HG03457 (cell line): ENCODE measurements around the gene EFNA2.
A peak's percentile ranks its signal among the peaks of the same experiment; 100 is the strongest.

ENCODE experiments used
- ATAC-seq: cut with Tn5 transposase; IDR thresholded peaks from one replicate; pipeline ENCODE4 v1.9.1; 2021; ENCODE audit warnings: moderate number of reproducible peaks; ENCODE audit not compliant: unreplicated experiment

EFNA2 gene

GRCh38 chr19:1248786-1249297 is 36.8 kb upstream of the EFNA2 start:
- ATAC-seq, result peak; percentile 16

DNA sequence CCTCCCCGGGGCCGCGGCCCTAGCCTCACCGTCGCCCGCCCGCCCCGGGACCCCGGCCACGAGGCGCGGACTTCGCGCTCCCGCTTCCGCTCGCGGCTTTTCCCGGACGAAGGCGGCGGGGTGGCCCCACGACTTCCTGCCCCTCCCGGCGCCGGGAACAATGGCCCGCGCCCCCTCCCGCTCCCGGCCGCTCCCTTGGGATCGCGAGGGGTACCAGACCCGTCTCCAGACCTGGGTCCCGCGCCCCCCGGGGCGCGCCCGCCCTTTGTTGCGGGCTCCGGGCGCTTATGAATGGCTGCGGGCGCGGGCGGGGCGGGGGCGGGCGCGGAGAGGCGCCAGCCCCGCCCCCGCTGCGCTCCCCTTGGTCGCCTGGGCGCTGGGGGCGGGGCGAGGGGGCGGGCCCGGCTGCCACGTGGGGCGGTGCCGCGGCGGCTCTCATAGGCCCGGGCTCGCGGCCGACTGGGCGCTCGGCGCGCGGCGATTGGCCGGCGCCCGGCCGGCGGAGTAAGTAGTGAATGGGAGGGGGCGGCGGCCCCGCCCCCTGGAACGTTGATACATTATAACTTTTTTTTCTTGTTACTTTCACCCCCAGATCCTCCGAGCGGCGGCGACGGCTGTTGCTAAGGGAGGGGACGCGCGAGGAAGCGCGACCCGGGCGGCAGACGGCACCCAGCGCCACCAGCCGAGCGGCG is 36.2 kb upstream of the EFNA2 start:
- peak; percentile 26 for ATAC-seq

- no peak for ATAC-seq
Measured at GRCh38 chr19:1249990-1250436, 35.7 kb upstream of the EFNA2 start.

- ATAC-seq, result no peak
Measured at GRCh38 chr19:1250437-1251260, 35.0 kb upstream of the EFNA2 start.

DNA sequence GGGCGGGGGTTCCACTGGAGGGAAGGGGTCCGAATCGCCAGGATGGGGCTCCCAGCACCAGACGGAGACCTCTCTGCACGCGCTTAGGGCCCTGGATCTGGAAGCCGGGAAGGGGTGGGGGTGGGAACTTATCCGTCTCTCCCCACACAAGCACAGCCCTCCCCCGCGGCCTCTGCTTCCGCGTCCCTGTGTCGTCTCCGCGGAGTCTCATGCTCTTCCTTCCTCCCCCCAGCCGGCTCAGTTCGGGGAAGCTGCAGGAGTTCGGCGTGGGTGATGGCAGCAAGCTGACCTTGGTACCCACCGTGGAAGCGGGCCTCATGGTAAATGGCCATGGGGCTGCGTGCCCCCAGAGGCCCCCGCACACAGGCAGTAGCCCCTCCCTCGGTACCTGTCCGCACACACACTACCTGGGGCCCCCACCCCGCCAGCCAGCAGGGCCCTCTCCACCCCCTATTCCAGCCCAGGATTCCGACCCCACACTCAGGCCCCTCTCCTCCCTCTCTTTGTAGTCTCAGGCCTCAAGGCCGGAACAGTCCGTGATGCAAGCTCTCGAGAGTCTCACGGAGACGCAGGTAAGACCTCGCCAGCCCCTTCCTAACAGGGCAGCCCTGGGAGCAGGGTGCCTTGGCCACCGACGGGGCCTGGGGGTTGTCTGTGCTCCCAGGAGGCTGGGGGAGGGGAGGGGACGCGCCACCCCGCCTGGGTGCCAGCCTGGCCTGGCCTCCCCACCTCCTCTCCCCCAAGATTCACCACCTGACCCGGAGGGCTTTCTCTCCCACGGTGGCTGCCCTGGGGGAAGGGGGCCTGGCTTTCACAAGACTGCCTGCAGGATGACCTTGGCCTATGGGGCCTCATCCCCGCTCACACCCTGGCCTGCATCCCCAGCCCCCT is 34.1 kb upstream of the EFNA2 start:
- no peak for ATAC-seq

DNA sequence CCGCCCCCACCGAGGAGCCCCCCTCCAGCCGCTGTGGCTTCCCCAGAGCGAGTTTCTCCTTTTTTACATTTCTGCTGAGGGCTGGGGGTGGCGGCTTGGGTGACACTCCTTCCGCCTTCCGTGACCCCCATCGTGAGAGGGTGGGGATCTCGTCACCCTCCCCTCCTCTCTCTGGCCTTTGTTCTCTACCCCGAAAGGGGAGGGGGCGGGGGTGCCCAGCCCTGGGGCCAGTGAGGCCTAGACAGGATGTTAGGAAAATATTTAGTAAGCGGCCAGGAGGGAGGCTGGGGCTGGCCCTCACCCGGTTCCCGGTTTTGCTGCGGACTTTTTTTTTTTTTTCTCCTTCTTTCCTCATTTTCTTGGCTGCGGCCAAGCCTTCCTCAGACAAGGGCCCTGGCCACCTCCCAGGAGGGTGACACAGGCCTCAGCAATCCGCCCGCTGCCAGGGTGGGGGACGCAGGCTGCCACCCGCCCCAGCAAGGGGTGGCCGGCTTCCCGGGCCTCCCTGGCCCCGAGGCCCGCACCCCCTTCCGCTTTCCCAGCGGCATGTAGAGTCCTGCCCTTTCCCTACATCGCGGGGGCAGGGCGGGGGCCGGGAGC is 33.4 kb upstream of the EFNA2 start:
- ATAC-seq, result no peak

DNA sequence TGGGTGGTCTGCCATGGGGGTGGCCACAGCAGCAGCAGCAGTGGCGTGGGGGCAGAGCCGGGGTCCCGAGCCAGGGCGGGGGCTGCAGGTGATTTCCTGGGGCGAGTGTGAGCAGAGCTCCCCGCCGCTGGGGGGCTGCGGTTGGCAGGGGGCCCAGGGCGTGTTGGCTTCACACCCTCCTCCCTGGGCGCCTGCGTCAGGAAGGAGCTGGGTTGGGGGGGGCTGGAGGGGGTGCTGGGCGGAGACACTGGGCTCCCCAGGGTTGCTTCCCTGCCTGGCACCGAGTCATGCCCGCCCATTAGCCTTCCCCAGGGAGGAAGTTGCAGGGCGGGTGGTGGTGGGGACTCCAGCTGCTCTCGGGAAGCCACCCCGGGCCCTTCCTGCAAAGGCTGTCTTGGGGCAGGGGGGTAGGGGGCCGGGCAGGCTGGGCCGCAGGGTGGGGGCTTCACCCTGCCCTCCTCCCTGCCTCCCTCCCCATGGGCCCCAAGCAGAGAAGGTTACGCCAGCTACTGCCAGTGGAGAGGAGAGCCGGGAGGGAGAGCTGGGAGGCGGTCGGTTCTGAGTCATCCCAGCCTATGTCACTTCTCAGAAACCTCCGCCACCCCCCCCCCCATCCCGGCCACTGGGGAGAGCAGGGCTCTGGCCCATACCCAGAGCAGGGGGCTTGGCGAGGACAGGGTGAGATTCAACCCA is 32.7 kb upstream of the EFNA2 start:
- no peak for ATAC-seq

- no peak for ATAC-seq
Measured at GRCh38 chr19:1253514-1254080, 32.1 kb upstream of the EFNA2 start.

- no peak for ATAC-seq
Measured at GRCh38 chr19:1254081-1254527, 31.6 kb upstream of the EFNA2 start.

GRCh38 chr19:1254530-1255185 is 31.0 kb upstream of the EFNA2 start:
- no peak for ATAC-seq

DNA sequence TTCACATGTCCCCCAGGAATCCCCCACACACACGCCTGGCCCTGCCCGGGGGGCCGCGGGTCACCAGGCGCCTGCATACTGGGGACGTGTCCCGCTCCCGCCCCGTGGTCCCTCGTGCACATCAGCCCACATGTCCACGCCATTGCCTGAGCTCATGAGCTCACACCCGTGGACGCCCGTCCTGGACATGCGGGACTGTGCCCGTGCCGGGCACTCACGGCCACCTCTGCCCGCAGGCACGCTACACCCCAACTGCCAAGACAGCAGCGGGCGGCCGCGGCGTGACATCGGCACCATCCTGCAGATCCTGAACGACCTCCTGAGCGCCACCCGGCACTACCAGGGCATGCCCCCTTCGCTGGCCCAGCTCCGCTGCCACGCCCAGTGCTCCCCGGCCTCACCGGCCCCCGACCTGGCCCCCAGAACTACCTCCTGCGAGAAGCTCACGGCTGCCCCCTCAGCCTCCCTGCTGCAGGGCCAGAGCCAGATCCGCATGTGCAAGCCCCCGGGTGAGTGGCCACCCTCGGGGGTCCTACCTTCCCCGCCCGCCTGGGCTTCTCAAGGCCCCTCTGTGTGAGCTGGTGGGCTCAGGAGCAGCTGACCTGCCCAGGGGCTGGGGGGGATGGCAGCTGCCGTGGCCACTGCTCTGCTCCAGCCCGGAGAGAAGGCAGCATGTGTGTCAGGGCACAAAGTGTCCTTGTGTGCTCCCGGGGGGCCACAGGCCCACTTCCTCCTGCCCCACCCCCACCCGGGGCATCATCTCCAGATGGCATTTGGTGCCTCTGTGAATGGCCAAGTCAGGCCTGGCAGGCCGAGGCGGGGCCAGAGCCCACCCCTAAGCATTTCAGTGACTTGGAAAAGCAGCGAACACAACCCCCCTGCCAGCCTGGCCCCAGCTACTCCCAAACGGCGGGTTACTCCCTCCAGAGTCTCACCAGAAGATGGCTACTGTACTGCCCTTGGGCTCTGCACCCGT is 30.2 kb upstream of the EFNA2 start:
- ATAC-seq, result no peak

DNA sequence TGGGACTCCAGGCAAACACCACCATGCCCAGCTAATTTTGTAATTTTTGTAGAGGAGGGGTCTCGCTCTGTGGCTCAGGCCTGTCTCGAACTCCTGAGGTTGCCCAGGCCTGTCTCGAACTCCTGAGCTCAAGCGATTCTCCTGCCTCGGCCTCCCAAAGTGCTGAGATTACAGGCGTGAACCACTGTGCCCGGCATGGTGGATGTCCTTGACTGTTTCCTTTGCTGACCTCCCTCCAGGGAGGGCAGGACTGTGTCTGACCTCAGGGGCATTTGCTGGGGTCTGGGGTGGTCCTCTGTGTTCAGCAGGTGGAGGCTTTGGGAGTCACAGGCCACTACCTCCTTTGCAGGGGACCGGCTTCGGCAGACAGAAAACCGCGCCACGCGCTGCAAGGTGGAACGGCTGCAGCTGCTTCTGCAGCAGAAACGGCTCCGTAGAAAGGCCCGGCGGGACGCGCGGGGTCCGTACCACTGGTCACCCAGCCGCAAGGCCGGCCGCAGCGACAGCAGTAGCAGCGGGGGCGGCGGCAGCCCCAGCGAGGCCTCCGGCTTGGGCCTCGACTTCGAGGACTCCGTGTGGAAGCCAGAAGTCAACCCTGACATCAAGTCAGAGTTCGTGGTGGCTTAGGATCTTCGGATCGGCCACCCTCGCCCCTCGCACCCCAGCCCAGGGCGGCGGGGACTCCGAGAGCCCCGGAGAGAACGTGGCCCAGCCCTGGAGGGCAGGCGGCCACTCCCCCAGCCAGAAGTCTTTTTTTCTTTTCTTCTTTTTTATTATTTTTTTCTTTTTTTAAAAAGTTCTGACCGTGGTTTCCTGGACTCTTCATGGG is 28.8 kb upstream of the EFNA2 start:
- ATAC-seq, result no peak

- no peak for ATAC-seq
Measured at GRCh38 chr19:1257475-1258162, 28.1 kb upstream of the EFNA2 start.

GRCh38 chr19:1258163-1258492 is 27.5 kb upstream of the EFNA2 start:
- no peak for ATAC-seq

DNA sequence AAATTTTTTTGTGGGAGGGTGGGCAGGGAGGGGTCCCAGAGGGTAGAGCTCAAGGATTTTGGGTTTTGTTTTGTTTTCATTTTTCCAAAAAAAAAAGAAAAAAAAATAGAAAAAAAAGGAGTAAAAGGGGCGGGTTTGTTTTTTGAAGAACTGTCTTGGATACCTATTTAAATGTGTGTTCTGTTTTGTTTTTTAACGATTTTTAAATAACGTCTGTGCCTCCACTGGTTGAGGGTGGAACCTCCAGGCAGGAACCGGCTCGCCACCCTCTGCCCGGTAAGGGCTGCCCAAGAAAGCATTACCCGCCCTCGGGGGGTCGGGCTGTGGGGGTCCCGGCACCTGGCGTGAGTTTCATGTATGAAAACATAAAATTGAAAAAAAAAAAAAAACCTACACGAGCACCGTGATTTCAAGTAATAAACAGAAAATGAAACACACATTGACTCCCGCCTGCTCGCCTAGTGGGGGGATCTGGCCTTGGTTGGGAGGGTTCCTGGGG is 26.9 kb upstream of the EFNA2 start:
- no peak for ATAC-seq

- ATAC-seq, result no peak
Measured at GRCh38 chr19:1259206-1259875, 26.3 kb upstream of the EFNA2 start.
